GM19239 (cell line): Measurements from ENCODE around the gene KLHL36.

Experiments used
- DNase-seq: peaks from one replicate; pipeline ENCODE4 v3.0.0; 2011; ENCODE audit warnings: low spot score; ENCODE audit not compliant: insufficient read length
- FAIRE-seq: peaks from 2 replicates; lab custom pipeline; 2011; peaks lifted over from hg19 to GRCh38; lab: Jason Lieb, UNC

Gene KLHL36

GRCh38 chr16:84641643-84642358 is 6.5 kb upstream of the KLHL36 start:
- no peak for FAIRE-seq

GRCh38 chr16:84643180-84643583 is 5.1 kb upstream of the KLHL36 start:
- no peak for FAIRE-seq
- DNase-seq = no peak

More at GRCh38 chr16:84641643-84642358, 6.5 kb upstream of the KLHL36 start:
- no peak for DNase-seq

GRCh38 chr16:84643674-84644073 is 4.6 kb upstream of the KLHL36 start:
- FAIRE-seq = no peak
- DNase-seq = no peak

- no peak for FAIRE-seq
- DNase-seq = peak; percentile 93
Observed at GRCh38 chr16:84648595-84649510, 542 bp downstream of the KLHL36 start.

GRCh38 chr16:84649511-84649861 is 1.2 kb downstream of the KLHL36 start:
- FAIRE-seq (no peak), DNase-seq (no peak)

- no peak for FAIRE-seq
- DNase-seq = no peak
Observed at GRCh38 chr16:84650062-84650991, 2.0 kb downstream of the KLHL36 start.

- DNase-seq = no peak
- no peak for FAIRE-seq
Observed at GRCh38 chr16:84652566-84652965, 4.3 kb downstream of the KLHL36 start.

GRCh38 chr16:84654238-84654637 is 5.9 kb downstream of the KLHL36 start:
- FAIRE-seq = no peak
- DNase-seq = no peak

- no peak for DNase-seq
- no peak for FAIRE-seq
Observed at GRCh38 chr16:84654998-84655397, 6.7 kb downstream of the KLHL36 start.

GRCh38 chr16:84656649-84657048 is 8.3 kb downstream of the KLHL36 start:
- DNase-seq (no peak), FAIRE-seq (no peak)

- DNase-seq (no peak), FAIRE-seq (no peak)
Observed at GRCh38 chr16:84657229-84657837, 9.0 kb downstream of the KLHL36 start.

- FAIRE-seq (no peak), DNase-seq (no peak)
Observed at GRCh38 chr16:84658690-84659089, 10.4 kb downstream of the KLHL36 start.

GRCh38 chr16:84659656-84660300 is 11.5 kb downstream of the KLHL36 start:
- DNase-seq = no peak
- no peak for FAIRE-seq

- DNase-seq = no peak
- no peak for FAIRE-seq
Observed at GRCh38 chr16:84660973-84661372, 12.7 kb downstream of the KLHL36 start.

- FAIRE-seq (no peak), DNase-seq (no peak)
Observed at GRCh38 chr16:84661418-84662060, 13.2 kb downstream of the KLHL36 start.

- FAIRE-seq (no peak), DNase-seq (no peak)
Observed at GRCh38 chr16:84662471-84662870, 14.2 kb downstream of the KLHL36 start.

GRCh38 chr16:84663433-84664101 is 15.3 kb downstream of the KLHL36 start:
- FAIRE-seq = peak; percentile 95

GRCh38 chr16:84665359-84665758 is 17.0 kb downstream of the KLHL36 start:
- FAIRE-seq (no peak), DNase-seq (no peak)

More at GRCh38 chr16:84663433-84664101, 15.3 kb downstream of the KLHL36 start:
- DNase-seq = peak; percentile 72
